GM20000 (cell line): ENCODE measurements around the gene FZD10.

Experiments
- DNase-seq: peaks from one replicate; pipeline ENCODE4 v3.0.0; 2012; ENCODE audit warnings: low spot score
- TF ChIP-seq, protein P1 (sequence below): IDR thresholded peaks from 2 replicates; pipeline ENCODE4 v1.5.1; 2012; ENCODE audit warnings: mild to moderate bottlenecking, control low read depth; ENCODE audit errors: extremely low read depth, missing control alignments

The FZD10 gene

GRCh38 chr12:130139567-130140421 is 22.5 kb upstream of the FZD10 start:
- no peak for DNase-seq
- TF ChIP-seq, protein P1, sequence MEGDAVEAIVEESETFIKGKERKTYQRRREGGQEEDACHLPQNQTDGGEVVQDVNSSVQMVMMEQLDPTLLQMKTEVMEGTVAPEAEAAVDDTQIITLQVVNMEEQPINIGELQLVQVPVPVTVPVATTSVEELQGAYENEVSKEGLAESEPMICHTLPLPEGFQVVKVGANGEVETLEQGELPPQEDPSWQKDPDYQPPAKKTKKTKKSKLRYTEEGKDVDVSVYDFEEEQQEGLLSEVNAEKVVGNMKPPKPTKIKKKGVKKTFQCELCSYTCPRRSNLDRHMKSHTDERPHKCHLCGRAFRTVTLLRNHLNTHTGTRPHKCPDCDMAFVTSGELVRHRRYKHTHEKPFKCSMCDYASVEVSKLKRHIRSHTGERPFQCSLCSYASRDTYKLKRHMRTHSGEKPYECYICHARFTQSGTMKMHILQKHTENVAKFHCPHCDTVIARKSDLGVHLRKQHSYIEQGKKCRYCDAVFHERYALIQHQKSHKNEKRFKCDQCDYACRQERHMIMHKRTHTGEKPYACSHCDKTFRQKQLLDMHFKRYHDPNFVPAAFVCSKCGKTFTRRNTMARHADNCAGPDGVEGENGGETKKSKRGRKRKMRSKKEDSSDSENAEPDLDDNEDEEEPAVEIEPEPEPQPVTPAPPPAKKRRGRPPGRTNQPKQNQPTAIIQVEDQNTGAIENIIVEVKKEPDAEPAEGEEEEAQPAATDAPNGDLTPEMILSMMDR, result no peak

GRCh38 chr12:130141105-130141504 is 21.2 kb upstream of the FZD10 start:
- DNase-seq, result no peak

DNA sequence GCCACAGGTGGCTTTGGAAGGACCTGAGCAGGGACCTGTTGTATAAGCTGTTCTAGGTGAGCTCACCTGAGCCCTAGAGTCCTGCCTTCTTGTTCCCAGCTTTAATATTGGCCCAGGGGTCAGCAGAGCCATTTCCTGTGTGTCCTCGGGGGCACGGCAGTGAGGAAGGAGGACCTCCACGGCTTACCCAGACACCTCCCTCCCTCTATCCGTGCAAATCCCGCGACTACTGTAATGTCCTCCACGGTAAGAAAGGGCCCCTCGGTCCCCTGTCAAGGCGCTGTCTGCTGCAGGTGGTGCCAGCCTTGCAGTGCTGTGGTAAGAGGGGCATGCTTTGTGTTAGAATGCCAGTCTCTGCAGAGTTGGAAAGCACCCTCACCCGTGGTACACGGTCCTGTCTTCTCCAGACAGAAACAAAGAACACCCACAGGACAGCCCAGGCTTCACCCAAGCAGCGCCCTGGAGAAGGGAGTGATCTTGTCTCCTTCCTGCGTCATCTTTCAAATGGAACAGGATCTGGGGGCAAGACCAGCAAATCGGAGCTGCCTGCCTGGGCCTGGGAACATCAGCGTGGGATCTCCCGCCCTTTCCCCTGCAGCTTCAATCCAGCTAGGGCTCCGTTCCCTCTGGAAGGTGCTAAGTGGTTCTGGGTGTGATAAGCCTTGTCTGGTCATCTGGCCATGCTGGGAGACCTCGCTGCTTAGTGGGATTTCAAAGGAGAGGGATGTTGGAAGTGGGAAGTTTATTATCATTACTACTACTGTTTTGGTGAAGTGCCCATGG is 20.2 kb upstream of the FZD10 start:
- TF ChIP-seq, protein P1, result no peak
- no peak for DNase-seq

More at GRCh38 chr12:130141105-130141504, 21.2 kb upstream of the FZD10 start:
- TF ChIP-seq, protein P1, result no peak

DNA sequence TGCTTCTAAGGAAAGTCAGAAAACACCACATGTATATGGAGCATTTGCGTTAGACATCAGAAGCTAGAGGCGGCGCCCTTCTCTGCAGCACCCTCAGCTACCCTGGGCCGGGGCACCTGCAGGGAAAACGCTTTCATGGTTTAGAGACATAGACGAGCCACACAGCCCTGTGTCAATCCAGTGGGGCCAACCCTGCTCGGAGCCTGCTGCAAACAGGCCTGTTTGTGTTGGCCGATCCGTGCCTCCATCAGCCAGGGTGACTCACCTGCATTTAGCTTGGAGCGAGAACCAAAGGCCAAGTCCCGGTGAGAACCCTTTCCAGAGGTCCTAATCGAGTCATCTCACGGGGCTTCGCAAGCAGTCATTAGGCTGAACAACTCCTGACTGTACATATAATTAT is 19.5 kb upstream of the FZD10 start:
- TF ChIP-seq, protein P1, result no peak
- no peak for DNase-seq

- DNase-seq, result no peak
- TF ChIP-seq, protein P1, result no peak
Observed at GRCh38 chr12:130143136-130143535, 19.1 kb upstream of the FZD10 start.

DNA sequence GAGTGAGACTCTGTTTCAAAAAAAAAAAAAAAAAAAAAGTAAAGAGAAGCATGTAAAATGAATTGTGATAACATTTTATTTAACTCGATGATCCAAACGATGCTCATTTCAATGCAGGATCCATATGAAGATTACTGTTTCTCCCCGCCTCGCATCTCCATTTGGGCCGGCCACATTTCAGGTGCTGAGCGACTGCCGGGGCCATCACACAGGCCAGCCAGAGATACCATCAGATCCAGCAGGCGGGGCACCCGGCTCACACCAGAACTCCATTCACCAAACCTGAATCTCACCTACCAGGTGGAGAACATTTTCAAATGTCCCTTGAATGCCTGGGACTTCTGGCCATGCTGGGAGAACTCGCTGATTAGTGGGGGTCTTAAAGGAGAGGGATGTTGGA is 18.0 kb upstream of the FZD10 start:
- DNase-seq, result no peak
- TF ChIP-seq, protein P1, result no peak

DNA sequence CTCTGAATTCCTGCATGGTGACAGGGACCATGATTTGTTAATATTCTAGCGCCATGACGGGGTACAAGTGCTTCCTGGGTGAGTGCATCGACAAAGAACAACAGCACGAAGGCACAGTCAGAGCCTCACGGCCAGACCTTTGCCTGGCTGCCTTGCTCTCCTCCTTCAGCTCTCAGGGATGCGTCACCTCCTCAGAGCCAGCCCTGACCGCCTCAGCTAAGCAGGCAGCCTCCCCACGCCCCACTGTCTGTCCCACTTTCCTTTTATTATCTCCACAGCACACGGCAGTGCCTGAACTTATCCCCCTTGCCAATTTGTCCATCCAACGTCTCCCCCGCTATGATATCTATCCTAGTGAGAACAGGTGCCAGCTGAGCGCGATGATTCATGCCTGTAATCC is 16.5 kb upstream of the FZD10 start:
- DNase-seq, result no peak
- TF ChIP-seq, protein P1, result no peak
